Measurements from ENCODE around the gene ZMIZ1.
A peak's percentile ranks its signal among the peaks of the same experiment; 100 is the strongest.
"Not testable (repeated sequence)": the region's sequence is repeated elsewhere in the genome, so short reads cannot be mapped to it uniquely, and the experiment has no call there.

ZMIZ1 gene

DNA sequence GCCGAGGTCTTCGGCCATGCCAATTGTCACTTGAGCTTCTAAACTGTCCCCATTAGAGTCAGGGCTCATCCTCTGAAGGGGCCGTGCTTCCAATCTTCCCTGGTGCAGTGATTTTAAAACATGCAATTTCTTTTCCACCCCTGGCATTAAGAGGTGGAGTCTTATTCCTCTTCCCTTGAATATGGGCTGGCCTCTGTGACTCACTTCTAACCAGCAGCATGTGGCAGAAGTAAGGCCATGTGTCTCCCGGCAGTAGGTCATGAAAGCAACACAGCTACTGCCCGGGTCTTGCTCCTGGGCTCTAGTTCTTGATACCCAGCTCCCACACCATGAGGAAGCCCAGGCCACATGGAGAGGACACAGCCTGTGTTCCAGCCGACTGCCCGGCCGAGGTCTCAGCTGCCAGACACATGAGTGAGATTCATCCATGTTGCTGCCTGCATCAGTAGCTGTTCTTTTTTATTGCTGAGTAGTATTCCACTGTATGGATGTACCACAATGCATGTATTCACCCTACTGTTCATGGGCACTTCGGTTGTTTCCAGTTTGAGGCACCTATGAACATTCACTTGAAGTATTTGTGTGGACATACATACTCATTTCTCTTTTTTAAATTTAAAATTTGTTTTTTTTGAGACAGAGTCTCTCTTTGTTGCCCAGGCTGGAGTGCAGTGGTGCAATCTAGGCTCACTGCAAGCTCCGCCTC lies 264.0 kb downstream of the ZMIZ1 start:
- DNase-seq = not testable (repeated sequence)

DNA sequence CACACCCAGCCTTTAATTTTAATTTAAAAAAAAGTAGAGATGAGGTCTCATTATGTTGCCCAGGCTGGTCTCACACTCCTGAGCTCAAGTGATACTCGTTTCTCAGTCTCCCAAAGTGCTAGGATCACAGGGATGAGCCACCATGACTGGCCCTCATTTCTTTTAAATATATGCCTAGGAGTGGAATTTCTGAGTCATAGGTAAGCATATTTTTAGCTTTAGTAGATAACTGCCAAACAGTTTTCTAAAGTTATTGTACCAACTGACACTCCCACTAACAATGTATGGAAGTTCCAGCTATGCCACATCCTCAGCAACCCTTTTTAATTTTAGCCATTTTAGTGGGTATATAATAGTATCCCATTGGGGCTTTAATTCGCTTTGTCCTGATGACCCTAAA lies 264.7 kb downstream of the ZMIZ1 start:
- DNase-seq = no peak

DNA sequence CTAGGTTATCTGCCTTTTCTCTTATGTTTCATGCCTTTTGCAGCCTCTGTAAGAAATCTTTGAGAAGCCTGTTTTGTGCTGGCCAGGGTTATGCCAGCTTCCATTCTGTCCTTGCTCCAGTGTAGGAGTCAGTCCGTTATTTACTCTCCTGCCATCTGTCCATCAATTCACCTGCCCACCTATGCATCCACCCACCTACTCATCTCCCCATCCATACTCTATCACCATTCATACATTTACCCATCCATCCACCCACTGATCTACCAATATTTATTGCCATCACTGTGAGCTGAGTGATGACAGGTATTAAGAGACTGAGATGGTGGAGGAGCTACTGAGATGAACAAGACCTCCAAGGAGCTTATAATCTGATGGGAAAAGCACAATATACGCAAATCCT lies 265.8 kb downstream of the ZMIZ1 start:
- DNase-seq = no peak

DNA sequence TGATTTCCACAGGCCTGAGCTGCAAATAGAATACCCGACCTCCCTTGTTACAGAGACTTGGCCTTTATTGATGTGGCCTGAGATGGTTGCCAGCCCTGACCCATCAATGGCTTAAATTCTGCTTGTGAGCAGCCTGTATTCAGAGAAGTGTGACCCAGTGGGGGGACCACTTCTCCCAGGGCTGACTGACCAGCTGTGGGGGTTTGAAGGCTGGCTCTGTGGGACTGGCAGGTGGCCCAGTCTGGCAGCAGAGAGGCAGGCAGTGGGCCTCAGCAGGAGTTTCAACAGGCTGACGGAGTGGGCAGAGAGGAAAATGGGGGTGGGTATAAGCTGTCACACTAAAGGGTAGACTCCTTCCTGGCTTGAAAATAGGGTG lies 266.3 kb downstream of the ZMIZ1 start:
- DNase-seq = no peak

DNA sequence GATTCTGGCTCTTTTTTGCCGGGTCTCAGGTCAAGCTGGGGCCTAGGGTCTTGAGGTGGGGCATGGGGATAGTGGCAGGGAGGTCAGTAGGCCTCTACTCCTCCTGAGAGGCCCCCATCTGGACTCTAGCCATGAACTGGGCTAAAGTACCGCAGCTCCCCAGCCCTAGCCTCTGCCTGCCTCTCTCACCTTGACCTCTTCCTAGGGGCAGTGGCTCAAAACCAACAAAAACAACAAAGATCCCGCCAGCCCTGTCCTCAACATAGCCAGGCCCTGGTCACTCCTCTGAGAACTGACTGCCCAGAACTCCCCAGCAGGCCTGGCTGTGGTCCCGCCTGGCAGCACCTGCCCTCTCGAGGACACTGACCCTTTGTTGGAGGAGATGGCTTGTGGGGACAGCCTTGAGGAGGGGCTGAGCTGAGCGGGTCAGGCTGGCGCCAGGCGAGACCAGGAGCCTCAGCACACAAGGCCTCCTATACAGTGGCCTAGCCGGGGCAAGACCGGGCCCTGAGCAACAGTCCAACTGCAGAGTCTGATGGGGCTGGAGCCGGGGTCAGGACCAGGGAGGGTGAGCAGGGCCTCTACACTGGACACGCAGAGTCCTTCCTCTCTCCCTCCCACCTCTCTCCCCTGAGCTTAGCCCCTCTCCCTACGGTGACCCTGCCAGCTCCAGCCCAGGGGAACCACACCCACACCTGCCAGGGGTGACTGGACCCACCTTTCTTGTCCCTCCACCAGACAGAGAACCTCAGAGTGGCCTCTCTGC lies 266.9 kb downstream of the ZMIZ1 start:
- no peak for DNase-seq

DNA sequence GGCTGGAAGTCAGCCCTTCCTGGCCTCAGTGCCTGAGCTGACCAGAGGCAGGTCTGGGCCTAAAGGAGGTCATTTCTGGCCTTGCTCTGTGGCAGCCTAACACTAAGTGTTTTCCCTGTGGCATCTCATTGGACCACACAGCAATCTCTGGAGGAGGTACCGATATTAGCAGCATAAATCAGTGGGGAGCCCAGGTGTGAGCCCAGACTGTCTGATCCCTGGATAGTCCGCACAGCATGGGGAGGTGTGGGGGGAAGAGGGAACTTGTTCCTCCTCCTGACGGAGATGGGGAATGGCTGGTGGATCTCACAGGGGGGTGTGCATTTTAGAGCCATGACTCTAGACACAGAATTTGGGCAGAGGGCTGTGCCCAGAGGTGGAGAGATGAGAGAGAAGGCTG lies 267.5 kb downstream of the ZMIZ1 start:
- DNase-seq = no peak

DNA sequence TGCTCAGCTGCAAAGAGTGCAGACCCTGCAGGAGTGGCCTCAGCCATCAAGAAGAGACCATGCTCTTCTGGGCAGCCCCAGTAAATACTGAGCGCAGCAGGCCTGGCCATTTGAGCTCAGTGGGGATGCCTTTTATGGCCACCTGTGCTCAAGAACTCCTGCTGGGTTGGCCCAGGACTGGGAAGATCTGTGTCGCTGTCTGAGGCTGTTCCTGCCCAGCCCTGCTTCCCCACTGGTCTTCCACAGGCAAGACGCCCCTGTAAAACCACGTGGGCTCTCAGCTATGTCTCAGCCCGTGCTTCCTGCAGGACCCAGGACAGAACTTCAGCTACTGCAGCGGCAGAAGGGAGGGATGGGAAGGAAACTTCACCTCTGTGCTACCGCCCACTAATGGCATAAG lies 268.0 kb downstream of the ZMIZ1 start:
- DNase-seq = peak; percentile 70

DNA sequence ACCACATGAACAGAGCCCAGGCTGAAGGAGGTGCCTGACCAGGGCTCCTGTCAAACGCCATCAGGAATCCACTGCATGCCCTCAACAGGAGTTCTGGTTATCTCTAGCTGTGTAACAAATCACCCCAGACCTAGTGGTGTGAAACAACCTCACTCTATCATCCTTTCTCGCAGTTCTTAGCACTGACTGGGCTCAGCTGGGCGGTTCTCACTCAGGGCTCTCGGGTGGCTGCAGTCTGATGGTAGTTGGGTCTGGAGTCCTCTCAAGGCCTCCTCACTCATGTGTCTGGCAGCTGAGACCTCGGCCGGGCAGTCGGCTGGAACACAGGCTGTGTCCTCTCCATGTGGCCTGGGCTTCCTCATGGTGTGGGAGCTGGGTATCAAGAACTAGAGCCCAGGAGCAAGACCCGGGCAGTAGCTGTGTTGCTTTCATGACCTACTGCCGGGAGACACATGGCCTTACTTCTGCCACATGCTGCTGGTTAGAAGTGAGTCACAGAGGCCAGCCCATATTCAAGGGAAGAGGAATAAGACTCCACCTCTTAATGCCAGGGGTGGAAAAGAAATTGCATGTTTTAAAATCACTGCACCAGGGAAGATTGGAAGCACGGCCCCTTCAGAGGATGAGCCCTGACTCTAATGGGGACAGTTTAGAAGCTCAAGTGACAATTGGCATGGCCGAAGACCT lies 269.2 kb downstream of the ZMIZ1 start:
- DNase-seq = not testable (repeated sequence)

DNA sequence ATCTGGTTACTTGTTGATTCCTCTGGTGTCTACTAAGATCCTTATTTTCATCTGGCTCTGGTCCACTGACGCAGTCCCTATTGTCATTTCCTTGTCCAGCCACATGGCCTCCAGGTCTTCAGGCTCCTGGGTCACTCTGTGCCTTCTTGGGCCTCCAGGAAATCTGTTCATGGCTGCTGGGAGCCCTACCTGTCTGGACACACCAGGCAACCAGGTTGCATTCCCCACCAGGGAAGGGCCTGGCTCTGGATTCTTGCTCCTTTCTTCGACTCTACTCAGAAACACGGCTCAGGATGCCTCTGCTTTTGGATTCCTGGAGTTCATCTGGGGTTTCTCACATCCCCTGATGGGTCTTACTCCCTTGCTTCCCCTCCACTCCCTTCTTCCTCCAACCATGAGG lies 270.5 kb downstream of the ZMIZ1 start:
- no peak for DNase-seq

DNA sequence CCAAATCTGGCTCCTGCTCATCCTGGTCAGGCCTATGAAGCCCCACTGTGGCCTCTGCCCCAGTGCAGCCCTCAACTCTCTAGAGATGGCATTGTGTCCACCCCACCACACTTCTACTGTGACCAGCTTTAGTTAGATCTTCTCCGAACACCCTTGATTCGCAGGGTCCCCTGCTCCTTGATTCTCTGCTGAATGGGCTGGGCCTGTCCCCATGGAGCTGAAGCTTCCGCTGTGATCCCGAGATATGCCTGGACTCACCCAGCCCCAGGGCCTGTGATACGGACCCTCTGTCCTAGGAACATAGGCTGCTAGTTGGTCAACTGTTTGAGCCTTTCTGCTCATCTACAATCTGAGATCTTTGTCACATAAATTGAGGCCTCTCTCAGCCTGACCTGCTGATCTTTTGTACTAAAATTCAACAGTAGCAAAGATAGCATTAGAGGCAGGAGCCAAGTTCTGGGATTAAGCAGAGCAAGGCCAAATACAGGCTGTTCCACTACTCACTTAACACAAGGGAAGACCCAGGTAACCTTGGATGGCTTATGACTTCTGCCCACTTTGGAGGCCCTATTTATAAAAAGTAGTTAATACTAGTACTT lies 272.0 kb downstream of the ZMIZ1 start:
- DNase-seq = peak; percentile 48

DNA sequence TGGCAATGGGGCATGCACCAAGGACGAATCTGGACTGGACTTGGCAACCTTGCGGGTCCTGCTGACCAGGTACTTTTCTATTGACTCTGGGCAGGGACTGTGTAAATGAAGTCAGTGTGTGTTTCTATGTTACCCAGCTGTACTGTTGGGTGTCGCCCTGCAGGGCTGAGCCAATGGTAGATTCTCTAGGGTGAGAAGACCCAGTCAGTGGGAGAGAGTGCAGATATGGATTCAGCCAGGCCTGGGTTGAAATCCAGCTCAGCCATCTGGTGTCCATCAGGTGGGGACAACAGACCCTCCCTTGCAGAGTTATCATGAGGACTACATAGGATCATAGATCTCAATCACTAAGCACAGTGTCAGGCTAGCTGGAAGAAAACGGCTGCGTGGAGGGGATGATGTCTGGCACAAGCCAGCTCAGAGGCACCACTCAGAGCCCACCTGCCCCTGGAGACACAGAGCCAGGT lies 273.6 kb downstream of the ZMIZ1 start:
- DNase-seq = peak; percentile 15

DNA sequence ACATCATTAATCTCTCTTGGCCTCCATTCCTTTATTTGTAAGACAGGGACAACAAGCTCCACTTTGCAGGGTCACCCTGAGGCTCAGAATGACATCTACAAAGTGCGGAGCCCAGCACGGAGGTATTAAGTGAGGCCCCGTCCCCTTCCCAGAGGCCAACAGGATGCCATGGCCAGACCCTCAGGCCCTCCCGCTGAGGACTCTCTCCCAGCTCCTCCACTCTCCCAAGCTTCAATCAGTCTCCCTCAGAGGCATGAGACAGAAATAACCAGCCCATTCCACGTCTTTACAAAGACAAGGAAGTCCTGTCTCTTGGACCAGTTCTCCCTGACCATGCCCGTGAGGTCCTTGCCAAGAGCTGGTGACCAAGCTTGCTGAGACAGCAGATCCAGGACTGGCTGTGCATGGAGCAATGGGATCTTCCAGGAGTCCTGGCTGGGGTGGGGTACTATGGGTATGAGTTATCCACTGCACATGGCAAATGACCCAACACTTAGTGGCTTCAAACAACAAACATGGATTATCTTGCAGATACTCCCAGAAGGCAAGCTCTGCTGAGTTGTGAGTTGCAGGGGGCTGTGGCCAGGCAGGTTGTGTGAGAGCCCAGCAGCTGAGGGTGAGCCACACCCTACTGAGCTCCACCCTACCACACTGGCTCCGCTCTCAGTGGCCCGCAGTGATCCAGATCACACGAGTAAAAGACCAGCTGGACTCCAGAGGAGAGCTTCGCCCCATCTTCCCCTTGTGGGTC lies 274.2 kb downstream of the ZMIZ1 start:
- peak; percentile 41 for DNase-seq

DNA sequence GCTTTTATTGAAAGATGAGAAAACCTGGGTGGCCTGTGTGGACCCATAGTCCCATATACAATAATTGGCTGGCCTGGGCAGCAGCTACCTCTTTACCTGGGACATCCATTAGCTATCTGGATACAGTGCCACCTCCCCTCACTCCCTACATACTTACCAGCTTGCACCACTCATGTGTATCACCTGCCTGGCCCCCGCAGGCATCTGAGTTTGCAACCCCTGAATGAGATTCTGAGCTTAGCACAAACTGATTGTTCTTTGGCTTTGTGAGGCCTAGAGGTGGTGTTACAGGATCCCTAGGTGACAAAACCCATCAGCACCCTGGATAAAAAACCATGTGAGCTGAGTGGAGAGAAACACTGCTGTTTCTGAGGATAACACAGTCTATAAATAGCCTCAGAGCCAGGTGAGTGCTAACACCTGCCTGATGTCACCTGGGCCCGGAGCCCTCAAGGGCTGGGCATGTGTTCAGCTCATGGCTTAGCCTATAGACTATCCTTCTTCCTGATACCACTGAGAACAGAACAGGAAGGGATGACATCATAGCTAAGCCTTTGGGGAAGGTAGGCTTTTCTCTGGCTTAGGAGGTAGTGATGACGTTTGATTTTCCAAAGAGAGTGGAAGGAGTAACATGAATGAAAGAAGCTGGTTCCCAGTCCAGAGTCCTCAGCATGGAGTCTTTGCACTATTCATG lies 275.9 kb downstream of the ZMIZ1 start:
- DNase-seq = peak; percentile 36

DNA sequence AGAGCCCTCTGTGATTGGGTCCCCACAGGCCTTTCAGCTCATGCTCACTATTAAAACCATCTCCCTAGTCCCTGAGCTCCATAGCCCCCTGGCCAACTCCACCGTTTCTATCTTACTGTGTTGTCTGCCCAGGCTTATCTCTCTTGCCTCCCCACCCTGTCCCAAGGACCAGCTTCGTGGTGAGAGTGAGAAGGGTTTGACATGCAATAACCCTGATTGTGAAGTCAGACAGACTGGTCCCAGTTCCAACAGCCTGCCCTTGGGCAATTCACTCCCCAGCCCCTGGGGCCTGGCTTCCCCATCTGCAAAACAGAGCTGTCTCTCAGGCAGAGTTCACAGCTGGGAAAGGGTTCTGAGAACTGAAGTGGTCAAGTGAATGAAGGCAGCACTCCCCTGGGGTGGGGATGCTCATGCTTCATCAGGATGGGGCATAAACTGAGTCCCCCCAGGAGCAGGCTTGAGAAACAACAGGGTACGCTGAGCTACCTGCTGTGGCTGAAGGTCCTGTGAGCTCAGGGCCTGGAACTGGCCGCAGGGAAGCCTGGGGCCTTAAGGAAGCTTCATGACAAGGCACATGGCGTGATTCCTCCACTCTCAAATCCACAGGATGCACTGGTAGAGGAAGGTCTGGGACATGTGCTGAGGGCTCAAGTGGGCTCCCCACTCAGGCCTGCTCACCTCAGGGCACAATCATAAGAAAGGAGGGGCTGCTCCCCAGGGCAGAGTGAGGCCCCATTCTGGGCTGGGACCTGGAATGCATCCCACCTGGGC lies 276.7 kb downstream of the ZMIZ1 start:
- DNase-seq = peak; percentile 58

DNA sequence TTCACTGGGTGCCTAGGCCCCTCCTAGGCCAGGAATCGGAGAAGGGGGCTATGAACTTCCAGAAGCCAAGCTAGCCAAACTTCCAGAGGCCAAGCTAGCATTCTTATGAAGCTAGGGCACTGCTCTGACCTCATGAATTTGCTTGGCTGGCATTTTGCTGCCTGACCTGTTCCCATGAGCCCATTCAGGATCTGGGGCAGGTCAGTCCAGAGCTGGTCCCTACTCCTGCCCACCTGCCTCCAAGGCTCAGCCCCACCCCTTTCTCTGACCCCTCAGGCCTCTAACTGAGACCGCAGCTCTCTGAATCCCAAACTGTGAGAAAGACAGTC lies 277.2 kb downstream of the ZMIZ1 start:
- DNase-seq = no peak

DNA sequence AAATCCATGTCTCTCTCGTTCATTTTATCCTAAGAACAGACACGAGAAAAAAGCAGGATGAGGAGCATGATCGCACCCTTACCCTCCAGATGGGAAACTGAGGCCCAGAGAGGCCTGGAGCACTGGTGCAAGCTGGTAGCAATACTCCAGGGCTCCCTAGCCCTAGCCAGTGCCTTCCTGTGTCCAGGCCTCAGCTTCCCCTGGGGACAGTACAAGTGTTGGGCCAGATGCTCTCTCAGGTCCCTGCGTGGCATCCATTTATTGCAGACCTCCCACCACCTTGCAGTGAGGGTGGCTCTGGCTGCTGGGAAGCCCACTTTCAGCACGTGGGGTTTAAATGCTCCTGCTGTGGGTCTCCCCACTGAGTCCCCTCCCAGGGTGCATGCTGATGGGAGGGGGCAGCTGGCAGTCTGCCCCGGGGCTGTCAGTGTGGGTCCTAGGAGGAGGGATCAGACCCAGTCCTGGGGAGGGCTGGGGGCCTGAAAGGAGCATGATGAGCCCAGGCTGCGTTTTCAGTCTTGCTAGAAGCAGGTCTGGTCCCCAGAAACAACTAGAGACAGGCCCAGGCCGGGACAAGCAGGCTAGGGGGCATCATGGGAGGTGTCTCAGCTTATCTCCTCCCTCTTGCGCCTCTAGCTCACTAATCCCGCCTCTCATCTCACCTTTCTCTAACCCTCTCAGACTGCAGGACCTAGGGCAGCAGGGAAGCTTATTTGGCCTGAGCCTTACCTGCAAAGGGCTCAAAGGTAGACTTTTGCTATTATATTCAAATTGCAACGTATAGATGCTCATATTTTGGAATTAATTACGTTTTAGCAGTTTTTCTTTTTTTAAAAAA lies 277.8 kb downstream of the ZMIZ1 start:
- peak; percentile 52 for DNase-seq

DNA sequence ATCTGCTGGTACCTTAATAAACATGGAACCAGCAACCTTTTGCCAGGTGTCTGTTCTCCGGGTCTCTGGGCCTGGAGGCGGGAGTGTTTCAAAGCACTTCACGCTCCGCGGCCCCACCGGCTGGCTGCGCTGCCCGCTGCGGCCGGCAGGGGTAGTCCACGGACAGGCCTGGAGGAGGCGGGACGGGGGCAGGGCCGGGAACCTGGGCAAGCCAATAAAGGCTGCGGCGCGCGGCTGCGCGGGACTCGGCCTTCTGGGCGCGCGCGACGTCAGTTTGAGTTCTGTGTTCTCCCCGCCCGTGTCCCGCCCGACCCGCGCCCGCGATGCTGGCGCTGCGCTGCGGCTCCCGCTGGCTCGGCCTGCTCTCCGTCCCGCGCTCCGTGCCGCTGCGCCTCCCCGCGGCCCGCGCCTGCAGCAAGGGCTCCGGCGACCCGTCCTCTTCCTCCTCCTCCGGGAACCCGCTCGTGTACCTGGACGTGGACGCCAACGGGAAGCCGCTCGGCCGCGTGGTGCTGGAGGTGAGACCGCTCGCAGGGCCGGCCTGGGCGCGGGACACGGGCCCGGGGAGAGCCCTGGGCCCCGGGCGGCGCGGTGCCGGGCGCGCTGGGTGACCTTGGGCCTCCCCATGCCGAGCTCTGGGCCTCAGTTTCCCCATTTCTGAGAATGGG lies 278.6 kb downstream of the ZMIZ1 start, which contains the start of gene PPIF:
PPIF (plus strand) TSS at position 244 of the 668 bp plus-strand sequence; CDS start at position 324, 80 bp downstream.
- DNase-seq = peak; percentile 97

DNA sequence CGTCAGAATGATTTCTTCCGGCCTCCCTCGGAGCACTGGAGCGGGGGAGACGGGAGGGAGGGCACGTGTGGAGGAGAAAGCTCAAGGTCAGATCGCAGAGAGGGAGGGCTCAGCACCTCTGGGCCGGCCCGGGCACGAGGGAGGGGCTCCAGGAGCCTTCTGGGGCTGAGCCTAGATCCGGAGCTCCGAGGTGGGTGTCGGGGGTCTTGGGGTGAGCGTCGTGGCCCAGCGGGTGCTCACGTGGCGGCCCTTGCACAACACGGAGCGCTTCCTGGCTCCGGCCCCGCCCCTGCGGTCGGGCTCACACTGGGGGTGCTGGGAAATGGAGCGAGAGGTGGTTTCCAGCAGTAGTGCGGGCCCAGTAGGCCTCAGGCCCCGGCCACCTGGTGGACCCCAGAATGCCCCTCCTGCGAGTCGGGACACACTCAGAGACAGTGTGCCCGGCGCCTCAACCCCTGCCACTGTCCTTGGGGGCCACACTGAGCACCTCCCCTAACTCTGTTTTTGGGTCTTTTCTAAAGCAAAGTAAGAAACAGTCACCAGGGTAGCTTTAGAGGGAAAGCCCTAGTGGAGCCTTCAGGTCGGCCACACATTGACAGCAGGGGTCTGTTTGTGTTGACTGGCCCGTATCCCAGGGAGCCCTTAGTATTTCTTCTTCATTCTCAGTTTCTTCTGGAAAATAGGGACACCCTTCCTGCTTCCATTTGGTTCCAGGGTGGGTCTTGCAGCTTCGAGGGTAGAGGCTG lies 279.3 kb downstream of the ZMIZ1 start:
- DNase-seq = peak; percentile 52

DNA sequence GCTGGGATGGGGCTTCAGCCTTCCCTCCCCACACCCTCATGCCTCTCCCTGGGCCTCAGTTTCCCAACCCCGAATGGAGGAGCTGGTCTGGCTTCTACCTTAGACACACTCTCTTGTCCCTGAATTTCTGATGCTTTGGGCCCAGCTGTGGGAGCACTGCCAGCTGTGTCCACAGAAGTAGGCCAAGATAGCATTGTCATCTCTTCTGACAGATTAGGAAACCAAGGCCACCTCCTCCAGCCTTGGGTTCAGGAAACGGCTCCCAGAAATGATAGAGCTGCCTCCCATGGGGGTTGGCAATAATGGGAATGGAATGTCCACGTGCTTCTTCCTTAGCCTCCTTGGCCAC lies 279.8 kb downstream of the ZMIZ1 start:
- no peak for DNase-seq
